Fibroblast of villous mesenchyme (primary cell): ENCODE measurements around the gene USP37. TPM values are rescaled to one million over a fixed set of nuclear protein-coding genes. Genes with fewer than 3 reads are reported as not detected.

Experiments
- DNase-seq: peaks from one replicate; pipeline ENCODE4 v3.0.0-alpha.2; 2010; ENCODE audit warnings: low read depth
- H3K4me3 ChIP-seq: 2 replicates; pipeline ENCODE4 v1.5.1; 2011; ENCODE audit warnings: low read depth, mild to moderate bottlenecking, low read length
- total RNA-seq: library from RNA; depleted of rRNA; stranded (reverse); fragments of >200 nt; gene quantifications from 2 replicates; pipeline ENCODE4 v1.2.3, GENCODE V29; 2012
- TF ChIP-seq, protein P1 (sequence below): IDR thresholded peaks from 2 replicates; pipeline ENCODE4 v1.5.1; 2012; ENCODE audit warnings: low read depth, mild to moderate bottlenecking, low read length; ENCODE audit not compliant: insufficient read depth

Gene USP37
- total RNA-seq, 1 donor = 21.2 TPM

DNA sequence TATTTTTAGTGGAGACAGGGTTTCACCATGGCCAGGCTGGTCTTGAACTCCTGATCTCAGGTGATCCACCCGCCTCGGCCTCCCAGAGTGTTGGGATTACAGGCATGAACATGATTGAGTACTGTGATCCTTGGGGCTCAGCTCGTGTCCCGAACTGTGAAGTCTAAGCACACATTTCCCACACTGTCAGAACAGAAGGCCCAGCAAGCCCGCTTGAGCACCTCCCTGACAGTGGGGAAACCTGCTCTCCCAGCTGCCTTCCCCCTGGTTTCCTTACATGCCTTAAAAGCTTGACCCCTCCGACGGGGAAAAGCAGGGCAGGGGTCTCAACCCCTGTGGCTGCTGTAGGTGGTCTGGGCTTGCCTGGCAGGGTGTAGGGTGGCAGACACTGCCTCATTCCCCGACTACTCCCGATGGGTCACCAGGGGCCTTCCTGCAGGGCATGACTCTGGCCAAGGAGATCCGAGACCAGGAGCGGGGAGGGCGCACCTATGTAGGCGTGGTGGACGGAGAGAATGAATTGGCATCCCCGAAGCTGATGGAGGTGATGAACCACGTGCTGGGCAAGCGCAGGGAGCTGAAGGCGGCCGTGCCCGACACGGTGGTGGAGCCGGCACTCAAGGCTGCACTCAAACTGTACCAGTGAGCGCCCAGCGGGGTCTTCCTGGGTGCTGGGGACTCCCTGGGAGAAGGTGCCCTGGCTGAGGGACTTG lies 139.1 kb downstream of the USP37 start:
- TF ChIP-seq, protein P1, sequence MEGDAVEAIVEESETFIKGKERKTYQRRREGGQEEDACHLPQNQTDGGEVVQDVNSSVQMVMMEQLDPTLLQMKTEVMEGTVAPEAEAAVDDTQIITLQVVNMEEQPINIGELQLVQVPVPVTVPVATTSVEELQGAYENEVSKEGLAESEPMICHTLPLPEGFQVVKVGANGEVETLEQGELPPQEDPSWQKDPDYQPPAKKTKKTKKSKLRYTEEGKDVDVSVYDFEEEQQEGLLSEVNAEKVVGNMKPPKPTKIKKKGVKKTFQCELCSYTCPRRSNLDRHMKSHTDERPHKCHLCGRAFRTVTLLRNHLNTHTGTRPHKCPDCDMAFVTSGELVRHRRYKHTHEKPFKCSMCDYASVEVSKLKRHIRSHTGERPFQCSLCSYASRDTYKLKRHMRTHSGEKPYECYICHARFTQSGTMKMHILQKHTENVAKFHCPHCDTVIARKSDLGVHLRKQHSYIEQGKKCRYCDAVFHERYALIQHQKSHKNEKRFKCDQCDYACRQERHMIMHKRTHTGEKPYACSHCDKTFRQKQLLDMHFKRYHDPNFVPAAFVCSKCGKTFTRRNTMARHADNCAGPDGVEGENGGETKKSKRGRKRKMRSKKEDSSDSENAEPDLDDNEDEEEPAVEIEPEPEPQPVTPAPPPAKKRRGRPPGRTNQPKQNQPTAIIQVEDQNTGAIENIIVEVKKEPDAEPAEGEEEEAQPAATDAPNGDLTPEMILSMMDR = no peak
- no peak overlapping the region for H3K4me3 ChIP-seq
- DNase-seq = no peak

DNA sequence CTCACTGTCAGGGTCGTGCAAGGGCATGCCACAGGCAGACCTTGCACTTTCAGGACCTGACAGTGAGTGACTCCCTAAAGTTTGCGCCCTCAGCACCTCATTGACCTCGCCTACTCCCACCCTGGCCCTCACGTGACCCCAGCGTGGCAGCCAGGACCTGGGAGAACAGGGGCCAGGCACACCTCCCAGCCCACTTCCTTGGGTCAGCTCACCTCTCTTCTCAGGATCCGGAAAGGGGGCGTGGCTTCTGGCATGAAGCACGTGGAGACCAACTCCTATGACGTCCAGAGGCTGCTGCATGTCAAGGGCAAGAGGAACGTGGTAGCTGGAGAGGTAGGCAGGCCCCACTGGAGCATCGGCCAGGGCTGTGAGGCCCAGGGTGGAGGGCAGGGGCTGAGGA lies 140.4 kb downstream of the USP37 start:
- TF ChIP-seq, protein P1 = no peak
- H3K4me3 ChIP-seq = no peak overlapping the region
- DNase-seq = no peak

DNA sequence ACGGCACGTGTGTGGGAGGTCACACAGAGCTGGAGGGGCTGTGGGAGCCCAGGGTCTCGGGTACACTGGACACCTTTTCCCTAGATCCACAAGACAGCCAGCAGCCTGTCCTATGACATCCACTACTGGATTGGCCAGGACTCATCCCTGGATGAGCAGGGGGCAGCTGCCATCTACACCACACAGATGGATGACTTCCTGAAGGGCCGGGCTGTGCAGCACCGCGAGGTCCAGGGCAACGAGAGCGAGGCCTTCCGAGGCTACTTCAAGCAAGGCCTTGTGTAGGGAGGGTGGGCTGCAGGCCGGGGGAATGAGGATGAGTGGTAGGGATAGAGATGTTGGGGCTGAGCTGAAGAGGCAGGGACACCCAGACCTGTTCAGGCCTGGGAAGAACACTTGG lies 142.6 kb downstream of the USP37 start:
- DNase-seq = no peak
- no peak overlapping the region for H3K4me3 ChIP-seq
- TF ChIP-seq, protein P1 = no peak

DNA sequence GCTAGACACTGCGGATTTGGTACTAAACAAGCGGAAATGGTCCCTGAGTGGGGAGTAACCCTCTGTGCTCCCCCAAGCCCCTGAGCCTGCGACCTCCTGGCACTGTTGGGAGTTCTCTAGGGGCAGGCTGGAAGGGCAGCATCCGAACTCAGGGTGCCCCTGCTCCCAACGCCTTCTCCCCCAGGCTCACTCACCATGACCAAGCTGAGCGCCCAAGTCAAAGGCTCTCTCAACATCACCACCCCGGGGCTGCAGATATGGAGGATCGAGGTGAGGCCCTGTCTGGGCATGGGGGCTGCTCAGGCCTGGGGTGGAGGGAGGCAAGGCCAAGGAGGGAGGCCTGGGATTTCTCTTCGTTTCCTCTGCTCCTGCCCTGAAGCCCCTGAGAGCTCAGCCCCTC lies 144.6 kb downstream of the USP37 start:
- no peak overlapping the region for H3K4me3 ChIP-seq
- TF ChIP-seq, protein P1 = no peak
- DNase-seq = no peak

DNA sequence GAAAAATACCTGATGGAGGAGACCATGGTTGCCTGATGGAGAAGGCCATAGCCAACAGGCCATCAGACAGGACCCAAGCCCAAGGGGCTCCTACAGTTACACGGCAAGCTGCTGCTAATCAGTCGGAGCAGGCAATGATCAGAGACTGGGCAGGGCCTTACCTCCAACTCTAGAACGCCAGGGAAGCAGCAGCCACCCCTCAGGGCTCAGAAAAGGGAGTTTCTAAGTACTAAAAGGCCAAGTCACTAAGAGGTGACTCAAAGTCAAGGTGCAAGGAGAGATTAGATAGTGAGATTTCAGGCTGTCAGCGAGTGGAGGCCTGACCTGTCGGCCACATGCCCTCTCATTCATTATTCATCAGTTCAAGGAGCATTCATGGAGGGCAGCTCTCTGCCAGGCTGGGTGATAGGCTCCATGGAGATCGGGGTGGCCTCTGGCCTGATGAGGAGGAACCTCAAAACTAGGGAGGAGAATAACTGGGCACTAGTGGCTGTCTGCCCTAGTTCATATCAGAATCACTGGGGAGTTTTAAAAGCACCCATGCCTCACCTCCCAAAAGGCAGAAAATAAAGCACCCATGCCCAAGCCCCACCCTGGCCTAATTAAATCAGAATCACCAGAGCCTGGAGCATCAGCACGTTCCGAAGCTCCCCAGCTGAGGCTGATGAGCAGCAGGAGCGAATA lies 145.6 kb downstream of the USP37 start:
- DNase-seq = no peak
- TF ChIP-seq, protein P1 = no peak
- H3K4me3 ChIP-seq = no peak overlapping the region

DNA sequence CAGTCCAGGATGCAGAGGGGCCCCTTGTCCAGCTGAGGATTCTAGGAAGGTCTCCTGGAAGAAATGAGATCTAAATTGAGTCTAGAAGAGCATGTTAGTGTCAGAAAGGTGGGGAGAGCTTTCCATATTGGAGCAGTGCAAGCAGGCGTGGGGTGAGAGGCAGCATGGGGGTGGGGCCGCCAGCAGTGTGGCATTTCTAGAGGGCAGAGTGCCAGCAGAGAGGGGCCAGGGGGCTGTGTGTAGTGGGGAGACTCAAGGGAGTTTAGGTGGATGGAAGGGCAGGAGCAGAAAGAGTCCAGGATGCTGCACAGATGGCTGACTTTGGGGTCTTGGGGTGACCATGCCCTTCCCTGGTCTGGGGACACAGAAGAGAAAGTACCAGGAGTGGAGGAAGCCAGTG lies 147.1 kb downstream of the USP37 start:
- H3K4me3 ChIP-seq = no peak overlapping the region
- TF ChIP-seq, protein P1 = no peak
- DNase-seq = no peak
